Measurements from ENCODE around the gene F8A2. TPM values are rescaled to one million over a fixed set of nuclear protein-coding genes. Genes with fewer than 3 reads are reported as not detected.
A peak's percentile ranks its signal among the peaks of the same experiment; 100 is the strongest.
"Not testable (repeated sequence)": the region's sequence is repeated elsewhere in the genome, so short reads cannot be mapped to it uniquely, and the experiment has no call there.

F8A2 gene
- not detected in 2 replicates for total RNA-seq

DNA sequence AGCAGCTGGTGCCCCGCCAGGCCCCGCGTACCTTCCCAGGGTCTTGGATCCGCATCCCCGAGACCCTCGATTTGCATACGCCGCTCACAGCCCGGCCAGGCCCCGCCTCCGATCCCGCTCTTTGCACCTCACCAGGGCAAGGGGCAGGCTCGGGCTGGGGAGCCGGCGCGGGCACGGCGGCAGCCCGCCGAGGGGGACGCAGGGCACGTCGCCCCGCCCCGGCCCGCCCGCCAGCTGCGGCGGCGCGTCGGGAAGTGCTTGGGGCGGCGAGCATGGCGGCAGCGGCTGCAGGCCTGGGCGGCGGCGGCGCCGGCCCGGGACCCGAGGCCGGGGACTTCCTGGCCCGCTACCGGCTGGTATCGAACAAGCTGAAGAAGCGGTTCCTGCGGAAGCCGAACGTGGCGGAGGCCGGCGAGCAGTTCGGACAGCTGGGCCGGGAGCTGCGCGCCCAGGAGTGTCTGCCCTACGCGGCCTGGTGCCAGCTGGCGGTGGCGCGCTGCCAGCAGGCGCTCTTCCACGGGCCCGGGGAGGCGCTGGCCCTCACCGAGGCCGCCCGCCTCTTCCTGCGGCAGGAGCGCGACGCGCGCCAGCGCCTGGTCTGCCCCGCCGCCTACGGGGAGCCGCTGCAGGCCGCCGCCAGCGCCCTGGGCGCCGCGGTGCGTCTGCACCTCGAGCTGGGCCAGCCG, at the start of gene F8A2:
Gene F8A2, plus strand, starts transcription at position 253 of the 686 bp plus-strand sequence. Its CDS starts 20 bp downstream, at position 273.
- DNase-seq (ENCODE audit: low read depth in 2 of 2) = not testable (repeated sequence)

DNA sequence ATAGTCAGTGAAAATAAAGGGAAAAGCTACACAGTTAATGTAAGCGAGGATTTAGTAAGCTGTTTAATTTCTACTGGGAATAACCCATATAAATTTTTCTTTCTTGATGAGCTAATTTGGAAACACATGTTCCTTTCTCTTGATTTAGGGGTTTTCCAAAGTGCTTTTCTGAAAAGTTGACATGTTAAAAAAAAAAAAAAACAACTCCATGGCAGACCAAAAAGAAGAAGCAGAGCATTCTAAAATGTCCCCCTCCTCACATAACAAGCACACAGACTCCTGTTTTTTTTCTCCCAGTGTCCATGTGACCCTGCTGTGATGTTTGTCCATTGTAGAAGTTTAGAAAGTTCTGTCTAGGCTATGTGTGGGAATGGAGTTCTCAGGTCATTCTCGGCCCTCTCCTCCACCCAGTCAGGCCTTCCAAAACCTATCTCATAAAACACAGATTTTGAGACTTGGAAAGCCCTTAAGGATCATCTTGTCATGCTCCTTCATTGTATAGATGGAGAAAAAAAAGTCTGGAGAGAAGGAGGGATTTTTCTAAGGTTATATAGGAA, 48.3 kb upstream of the F8A2 start:
- DNase-seq (ENCODE audit: low read depth in 2 of 2) = no peak

DNA sequence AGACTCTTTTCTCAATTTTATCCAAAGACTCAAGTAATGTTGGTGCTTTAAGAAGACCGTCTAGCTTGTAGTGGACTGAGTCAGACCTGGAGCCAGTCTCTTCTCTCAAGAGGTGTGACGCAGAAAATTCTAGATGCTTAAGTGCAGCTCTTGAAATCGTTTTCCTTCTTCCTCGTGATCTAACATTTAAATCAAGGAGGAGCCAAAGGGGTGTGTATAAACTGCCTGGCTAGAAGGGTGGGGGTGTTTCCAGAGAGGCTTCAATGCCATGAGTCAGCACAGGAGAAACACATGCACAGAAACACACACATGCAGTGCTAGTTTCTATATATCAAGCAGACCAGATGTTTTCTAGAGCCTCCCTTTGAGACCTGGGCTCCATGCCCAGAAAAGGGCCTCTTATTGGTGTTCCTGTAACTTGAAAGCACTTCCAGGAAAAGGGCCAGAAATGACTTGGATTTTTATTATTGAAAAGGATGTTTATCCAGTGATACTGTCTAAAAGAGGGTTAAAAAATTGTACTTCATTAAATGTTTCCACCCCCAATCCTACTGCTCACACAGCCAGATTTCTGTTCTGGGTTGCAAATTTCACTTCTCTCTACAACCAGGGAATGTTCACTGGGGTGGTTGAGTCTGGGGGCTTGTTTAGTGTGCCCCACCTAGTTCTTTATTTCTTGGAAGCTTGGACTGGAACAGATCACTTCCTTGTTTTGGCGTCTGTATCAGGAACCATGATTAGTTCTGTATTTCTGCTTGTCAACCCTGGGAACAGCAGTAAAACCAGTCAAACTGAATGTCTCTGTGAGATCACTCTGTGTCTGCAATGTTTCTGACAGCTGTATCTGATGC, 47.2 kb upstream of the F8A2 start, which contains the start of gene CLIC2:
Gene CLIC2, minus strand, starts transcription at position 129 of the 851 bp plus-strand sequence. CDS start 187 bp downstream, outside the sequence.
- DNase-seq (ENCODE audit: low read depth in 2 of 2) = peak; percentile 25 to 45

DNA sequence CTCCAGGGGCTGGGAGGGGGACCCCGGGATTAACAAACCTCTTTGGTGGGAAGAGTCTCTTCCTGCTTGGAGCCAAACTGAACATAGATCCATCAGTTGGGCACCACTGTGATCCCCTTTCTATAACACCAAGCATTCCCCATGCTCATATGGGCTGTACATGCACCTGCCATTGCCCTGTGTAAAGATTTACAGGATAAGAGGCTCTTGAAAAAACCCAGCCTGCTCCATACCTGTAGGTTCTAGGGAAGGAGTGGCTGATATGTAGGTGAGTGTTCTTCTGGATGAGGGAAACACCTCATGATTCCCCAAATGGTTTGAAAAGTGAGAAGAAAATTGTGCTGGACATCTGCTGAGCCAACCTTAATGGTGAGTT, 46.6 kb upstream of the F8A2 start:
- DNase-seq (ENCODE audit: low read depth in 2 of 2) = not testable (repeated sequence)

DNA sequence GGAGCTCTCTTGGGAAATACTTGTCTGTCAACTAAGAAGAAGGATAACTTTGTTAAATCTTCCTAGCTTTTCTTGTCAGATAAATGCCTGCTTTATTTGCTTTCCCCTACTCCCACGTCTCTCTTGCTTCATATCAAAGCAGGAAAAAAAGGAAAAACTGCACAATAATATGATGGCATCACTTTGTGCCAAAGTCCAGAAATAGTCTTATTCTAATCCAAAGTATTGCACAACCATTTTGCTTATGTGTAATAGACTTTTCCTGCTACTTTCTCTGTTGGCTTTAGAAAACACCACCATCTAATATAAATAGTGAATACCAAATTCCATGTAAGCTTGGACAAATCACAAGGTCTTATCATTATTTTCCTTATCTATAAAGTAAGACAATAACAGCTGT, 36.2 kb upstream of the F8A2 start:
- DNase-seq (ENCODE audit: low read depth in 2 of 2) = not testable (repeated sequence)

DNA sequence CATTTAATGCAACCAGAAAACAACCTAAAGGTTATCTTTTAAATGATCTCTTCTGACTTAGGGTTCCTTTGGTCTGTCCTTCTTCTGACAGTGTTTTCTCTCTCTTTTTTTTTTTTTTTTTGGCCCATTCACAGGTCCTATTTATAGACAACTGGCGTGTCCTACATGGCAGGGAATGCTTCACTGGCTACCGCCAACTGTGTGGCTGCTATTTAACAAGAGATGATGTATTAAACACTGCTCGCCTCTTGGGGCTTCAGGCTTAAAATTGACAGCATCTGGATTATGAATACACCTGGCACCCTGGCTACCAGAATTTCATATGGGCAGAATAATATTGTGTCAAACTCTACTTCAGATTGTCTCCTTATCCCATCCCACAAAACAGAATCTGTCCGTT, 32.4 kb upstream of the F8A2 start:
- DNase-seq (ENCODE audit: low read depth in 2 of 2) = not testable (repeated sequence)

DNA sequence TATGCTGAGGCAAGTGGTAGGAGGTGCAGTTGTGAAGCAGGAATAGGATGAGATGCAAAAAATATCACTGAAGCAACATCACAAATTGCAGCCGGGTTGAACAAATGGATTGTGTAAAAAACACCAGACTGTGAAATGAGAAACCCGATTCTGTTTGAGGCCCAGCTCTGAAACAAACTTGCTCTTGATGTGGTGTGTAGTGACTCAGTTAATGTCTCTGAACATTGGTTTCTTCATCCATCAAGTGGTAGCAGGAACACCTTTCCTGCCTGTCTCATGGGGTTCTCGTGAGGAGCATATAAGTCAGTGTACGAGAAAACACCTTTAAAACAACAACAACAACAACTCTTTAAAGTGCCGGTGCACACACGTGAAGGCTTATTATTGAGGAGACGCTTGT, 18.2 kb upstream of the F8A2 start:
- DNase-seq (ENCODE audit: low read depth in 2 of 2) = not testable (repeated sequence)

DNA sequence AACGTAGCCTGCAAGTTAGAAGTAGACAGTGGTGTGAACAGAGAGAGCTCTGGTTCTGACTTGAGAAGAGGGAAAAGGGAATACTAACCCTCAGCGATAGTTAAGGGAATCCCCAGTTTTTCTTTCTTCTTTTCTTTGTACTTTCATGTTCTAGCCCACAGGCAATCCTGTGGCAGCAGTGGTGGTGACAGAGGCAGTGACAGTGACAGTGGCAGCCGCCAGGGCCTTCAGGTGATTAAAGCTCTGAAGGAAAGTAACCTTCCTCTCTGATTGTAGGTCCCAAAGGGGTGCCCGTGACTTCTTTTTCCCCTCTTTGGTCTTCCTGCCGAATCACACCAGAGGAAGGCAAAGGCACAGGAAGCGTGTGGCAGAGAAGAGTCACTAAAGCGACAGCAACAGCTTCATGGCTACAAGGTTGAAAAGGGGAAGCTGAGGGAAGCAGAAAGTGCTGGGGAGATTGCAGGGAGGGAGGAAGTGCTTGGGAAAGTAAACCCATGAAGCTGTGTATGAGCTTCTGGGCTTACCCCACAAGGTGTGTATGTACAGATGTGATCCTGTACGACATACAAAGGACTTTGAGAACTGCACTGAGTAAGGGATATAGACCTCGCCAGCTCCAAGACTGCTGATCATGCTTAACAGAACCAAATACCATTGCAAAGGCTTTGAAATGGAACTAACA, 8.0 kb upstream of the F8A2 start:
- not testable (repeated sequence) for DNase-seq (ENCODE audit: low read depth in 2 of 2)

DNA sequence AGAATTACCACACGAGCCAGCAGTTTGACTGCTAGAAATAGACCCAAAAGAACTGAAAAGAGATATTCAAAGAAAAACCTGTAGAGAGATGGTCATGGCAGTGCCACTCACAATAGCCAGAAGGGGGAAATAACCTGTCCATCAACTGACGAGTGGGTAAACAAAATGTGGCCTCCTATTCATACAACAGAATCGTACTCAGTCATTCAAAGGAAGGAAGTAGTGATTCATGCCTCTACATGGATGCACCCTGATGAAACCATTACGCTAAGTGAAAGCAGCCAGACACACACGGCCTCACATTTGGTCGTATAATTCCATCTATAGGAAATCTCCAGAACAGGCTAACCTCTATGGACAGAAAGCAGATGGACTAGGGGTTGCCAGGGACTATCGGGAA, 2.1 kb upstream of the F8A2 start:
- not testable (repeated sequence) for DNase-seq (ENCODE audit: low read depth in 2 of 2)

DNA sequence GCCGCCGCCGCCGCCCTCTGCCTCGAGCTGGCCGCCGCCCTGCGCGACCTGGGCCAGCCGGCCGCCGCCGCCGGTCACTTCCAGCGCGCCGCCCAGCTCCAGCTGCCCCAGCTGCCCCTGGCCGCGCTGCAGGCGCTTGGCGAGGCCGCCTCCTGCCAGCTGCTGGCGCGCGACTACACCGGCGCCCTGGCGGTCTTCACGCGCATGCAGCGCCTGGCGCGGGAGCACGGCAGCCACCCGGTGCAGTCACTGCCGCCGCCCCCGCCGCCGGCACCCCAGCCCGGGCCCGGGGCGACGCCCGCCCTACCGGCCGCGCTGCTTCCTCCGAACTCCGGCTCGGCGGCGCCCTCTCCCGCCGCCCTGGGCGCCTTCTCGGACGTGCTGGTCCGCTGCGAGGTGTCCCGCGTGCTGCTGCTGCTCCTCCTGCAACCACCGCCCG, 653 bp downstream of the F8A2 start:
- not testable (repeated sequence) for DNase-seq (ENCODE audit: low read depth in 2 of 2)

DNA sequence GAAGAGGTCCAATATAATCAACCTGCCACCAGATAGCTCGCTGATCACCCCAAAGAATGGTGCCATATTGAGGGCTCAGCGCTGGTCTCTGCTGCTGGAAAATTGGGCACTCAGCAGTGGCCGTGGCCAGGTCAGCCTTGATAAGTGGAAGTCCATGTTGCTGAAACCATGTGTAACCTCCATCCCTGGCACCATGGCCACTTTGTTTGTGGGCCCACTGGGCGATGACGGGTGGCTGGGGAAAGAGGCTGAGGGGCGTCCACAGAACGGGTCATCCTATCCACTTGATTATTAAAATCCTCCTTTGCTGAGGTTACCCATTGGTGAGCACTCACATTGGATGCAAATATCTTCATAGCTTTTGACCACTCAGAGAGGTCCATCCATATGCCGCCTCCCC, 7.7 kb downstream of the F8A2 start:
- no peak for DNase-seq (ENCODE audit: low read depth in 2 of 2)

DNA sequence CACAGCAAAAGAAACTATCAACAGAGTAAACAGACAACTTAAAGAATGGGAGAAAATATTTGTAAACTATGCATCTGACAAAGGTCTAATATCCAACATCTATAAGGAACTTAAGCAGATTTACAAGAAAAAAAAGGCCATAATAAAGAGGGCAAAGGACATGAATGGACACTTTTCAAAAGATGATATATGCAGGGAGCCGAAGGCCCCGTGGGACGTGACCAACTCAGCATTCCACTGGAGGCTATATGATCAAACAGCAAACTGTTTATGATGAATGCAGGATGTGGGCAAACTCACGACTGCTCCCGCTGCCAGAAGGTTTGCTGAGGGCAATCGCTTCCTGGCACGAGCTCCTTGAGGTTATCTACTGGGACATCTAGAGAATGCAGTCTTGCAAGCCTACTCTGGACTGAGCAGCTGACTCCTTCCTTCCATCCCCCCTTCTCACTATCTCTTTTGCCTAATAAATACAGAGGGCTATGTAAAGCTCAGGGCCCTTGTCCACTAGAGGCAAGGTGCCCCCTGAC, 12.9 kb downstream of the F8A2 start:
- not testable (repeated sequence) for DNase-seq (ENCODE audit: low read depth in 2 of 2)

DNA sequence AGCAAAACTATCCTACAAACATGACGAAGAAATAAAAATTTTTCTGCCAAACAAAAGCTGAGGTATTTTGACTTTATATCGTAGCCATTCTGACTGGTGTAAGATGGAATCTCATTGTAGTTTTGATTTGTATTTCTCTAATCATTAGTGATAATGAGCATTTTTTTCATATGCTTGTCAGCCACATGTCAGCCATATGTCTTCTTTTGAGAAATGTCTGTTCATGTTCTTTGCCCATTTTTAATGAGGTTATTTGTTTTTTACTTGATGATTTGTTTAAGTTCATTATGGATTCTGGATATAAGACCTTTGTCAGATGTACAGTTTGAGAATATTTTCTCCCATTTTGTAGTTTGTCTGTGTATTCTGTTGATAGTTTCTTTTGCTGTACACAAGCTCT, 24.5 kb downstream of the F8A2 start:
- DNase-seq (ENCODE audit: low read depth in 2 of 2) = no peak

DNA sequence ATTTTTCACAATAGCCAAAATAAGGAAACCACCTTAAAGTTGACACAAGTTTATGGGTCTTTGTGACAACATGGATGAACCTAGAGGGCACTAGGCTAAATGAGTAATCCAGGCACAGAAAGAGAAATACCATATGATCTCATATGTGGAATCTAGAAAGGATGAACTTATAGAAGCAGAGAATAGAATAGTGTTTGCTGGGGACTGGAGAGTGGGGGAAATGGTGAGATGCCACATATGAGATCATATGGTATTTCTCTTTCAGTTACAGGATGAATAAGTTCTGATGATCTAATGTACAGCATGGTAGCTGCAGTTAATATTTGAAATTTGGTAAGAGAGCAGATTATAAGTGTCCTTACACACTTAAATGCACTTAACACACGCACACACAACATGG, 35.9 kb downstream of the F8A2 start:
- DNase-seq (ENCODE audit: low read depth in 2 of 2) = no peak

Other genes starting within 250 kb of the F8A2 start
- 45.8 and 46.4 TPM in 2 replicates for gene VBP1, start 165.6 kb upstream of the F8A2 start, total RNA-seq
- 0.20 and 0.22 TPM in 2 replicates for gene RAB39B, start 117.6 kb upstream of the F8A2 start, total RNA-seq
- 8.9 and 11.7 TPM in 2 replicates for gene CLIC2, start 47.5 kb upstream of the F8A2 start, total RNA-seq
- 0.44 and 0.60 TPM in 2 replicates for gene F8A3, start 76.5 kb downstream of the F8A2 start, total RNA-seq
- gene SPRY3, start 230.5 kb downstream of the F8A2 start, total RNA-seq = 0.87 and 1.4 TPM in 2 replicates
- gene TMLHE, start 230.9 kb downstream of the F8A2 start, total RNA-seq = 6.1 and 7.3 TPM in 2 replicates

Measured in lung microvascular endothelial cell (primary cell).